ENCODE measurements around the gene AGXT2.

- TF ChIP-seq CTCF (IDR thresholded peaks at IDR 0.05) (no peak), POLR2A (IDR thresholded peaks at IDR 0.05) (no peak)
These were observed 24.2 kb downstream of the AGXT2 start for GRCh38 chr5:35023391-35024178.

Data from esophagus squamous epithelium (tissue), 4 donors.